SJSA1 (cell line): Measurements from ENCODE around the gene ACSM6. TPM values are rescaled to one million over a fixed set of nuclear protein-coding genes. Genes with fewer than 3 reads are reported as not detected.

Source experiments
- DNase-seq, 2 experiments: peaks; one replicate each; pipeline ENCODE4 v3.0.0-alpha.2; 2015 to 2020; ENCODE audit warnings: low spot score in 2 of 2, low read depth in 1 of 2
- H3K27ac ChIP-seq: fragments of 250-450 bp; sonication (Bioruptor Pico); 2 replicates; pipeline ENCODE4 v1.5.1; 2020; ENCODE audit warnings: mild to moderate bottlenecking, moderate library complexity
- H3K27me3 ChIP-seq: fragments of 250-450 bp; sonication (Bioruptor Pico); replicated peaks from 2 replicates; pipeline ENCODE4 v1.5.1; 2020; ENCODE audit warnings: mild to moderate bottlenecking, moderate library complexity
- H3K36me3 ChIP-seq: fragments of 250-450 bp; sonication (Bioruptor Pico); 2 replicates; pipeline ENCODE4 v1.5.1; 2020; ENCODE audit warnings: mild to moderate bottlenecking
- H3K4me1 ChIP-seq: fragments of 250-450 bp; sonication (Bioruptor Pico); replicated peaks from 2 replicates; pipeline ENCODE4 v1.6.1; 2021; ENCODE audit warnings: mild to moderate bottlenecking
- H3K4me3 ChIP-seq: fragments of 250-450 bp; sonication (Bioruptor Pico); 2 replicates; pipeline ENCODE4 v1.5.1; 2020; ENCODE audit warnings: mild to moderate bottlenecking
- H3K9me3 ChIP-seq: fragments of 250-450 bp; sonication (Bioruptor Pico); replicated peaks from 2 replicates; pipeline ENCODE4 v1.5.1; 2020; ENCODE audit warnings: mild to moderate bottlenecking
- total RNA-seq: library from RNA; depleted of rRNA; stranded (reverse); fragments of >200 nt; shearing (Covaris generic); gene quantifications from 2 replicates; pipeline ENCODE4 v1.2.3, GENCODE V29; 2014

ACSM6 gene
- total RNA-seq, 1 experiment from 2014 or later, result not detected

GRCh38 chr10:95244152-95244551, 50.1 kb downstream of the ACSM6 start:
- peaks cover 95% of the 10 kb centered on the region for H3K36me3 ChIP-seq
- no peak overlapping the region for H3K4me3 ChIP-seq
- H3K4me1 ChIP-seq, result peaks cover 27% of the 10 kb centered on the region
- peak in 1 of 2 experiments; percentile 11 for DNase-seq
- H3K27ac ChIP-seq, result no peak overlapping the region
- H3K9me3 ChIP-seq, result no peaks in the 10 kb centered on the region
- H3K27me3 ChIP-seq, result no peaks in the 10 kb centered on the region

- DNase-seq, result peak in 1 of 2 experiments; percentile 35
- Histone ChIP-seq H3K4me3 (no peak overlapping the region), H3K36me3 (peaks cover 90% of the 10 kb centered on the region), H3K27me3 (no peaks in the 10 kb centered on the region), H3K9me3 (no peaks in the 10 kb centered on the region), H3K4me1 (peaks cover 27% of the 10 kb centered on the region), H3K27ac (no peak overlapping the region)
These were observed 51.5 kb downstream of the ACSM6 start for GRCh38 chr10:95245425-95246055.

DNA sequence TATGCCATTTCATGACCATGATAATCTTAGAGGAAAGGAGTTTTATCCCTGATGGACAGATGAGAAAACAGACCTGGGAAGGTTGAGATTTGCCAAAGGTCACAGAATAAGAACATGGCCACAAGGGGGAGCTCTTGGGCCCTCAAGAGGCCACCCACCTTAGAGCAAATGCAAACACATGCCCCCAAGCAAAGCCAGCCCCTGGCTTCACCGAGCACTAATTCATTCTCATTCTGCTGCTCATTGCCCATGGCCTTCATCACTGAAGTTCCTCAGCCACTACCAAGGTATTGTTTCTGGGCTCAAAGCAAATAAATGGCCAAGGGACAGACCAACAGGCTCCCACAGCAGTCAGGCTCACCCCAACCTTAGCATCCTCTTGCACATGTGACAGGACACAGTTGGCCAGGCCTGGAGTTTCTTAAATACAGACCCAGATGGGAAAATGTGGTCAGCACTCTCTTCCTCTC, 52.6 kb downstream of the ACSM6 start:
- Histone ChIP-seq H3K9me3 (no peaks in the 10 kb centered on the region), H3K27ac (peak overlapping the region; percentile 53), H3K27me3 (no peaks in the 10 kb centered on the region), H3K36me3 (peaks cover 86% of the 10 kb centered on the region), H3K4me1 (peaks cover 27% of the 10 kb centered on the region), H3K4me3 (no peak overlapping the region)
- peak; percentile 82 to 85 for DNase-seq

DNA sequence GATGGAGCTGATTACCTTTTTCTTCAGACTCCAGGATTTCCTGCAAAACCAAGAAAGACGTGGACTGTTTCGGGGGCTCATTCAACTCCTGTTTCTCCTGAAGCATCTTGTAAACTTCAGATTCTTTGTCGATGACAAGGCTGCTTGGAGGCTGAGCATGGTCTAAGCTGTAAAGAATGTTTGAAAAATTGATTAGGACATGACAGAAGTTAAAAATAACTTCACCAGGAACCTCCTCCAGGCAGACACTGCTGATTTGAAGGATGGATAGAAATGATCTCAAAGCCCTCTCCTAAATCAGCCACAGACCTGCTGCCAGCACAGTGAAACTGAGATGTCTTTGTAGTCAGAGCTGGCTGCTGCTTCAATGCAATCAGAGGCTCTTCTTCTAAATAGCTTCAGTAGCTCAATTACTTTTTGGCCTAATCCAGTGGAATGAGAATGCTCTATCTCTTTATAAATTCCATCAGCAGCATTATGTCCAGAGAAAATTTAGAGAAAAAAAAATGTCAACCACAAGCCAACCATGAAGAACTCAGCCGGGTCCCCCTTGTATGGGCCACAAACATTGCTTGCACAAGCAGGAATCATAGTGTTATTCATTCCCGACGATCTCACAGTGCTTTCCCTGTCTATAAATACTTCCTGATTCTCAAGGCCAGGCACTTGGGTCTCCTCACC, 53.3 kb downstream of the ACSM6 start:
- Histone ChIP-seq H3K27me3 (no peaks in the 10 kb centered on the region), H3K27ac (peak overlapping the region; percentile 53), H3K9me3 (no peaks in the 10 kb centered on the region), H3K4me3 (no peak overlapping the region), H3K36me3 (peaks cover 86% of the 10 kb centered on the region), H3K4me1 (peaks cover 27% of the 10 kb centered on the region)
- DNase-seq, result peak; percentile 58 to 72

GRCh38 chr10:95247881-95248583, 54.0 kb downstream of the ACSM6 start:
- no peaks in the 10 kb centered on the region for H3K9me3 ChIP-seq
- H3K4me3 ChIP-seq, result no peak overlapping the region
- peaks cover 82% of the 10 kb centered on the region for H3K36me3 ChIP-seq
- peaks cover 27% of the 10 kb centered on the region for H3K4me1 ChIP-seq
- peak overlapping the region; percentile 53 for H3K27ac ChIP-seq
- no peaks in the 10 kb centered on the region for H3K27me3 ChIP-seq
- peak in 1 of 2 experiments; percentile 39 for DNase-seq

DNA sequence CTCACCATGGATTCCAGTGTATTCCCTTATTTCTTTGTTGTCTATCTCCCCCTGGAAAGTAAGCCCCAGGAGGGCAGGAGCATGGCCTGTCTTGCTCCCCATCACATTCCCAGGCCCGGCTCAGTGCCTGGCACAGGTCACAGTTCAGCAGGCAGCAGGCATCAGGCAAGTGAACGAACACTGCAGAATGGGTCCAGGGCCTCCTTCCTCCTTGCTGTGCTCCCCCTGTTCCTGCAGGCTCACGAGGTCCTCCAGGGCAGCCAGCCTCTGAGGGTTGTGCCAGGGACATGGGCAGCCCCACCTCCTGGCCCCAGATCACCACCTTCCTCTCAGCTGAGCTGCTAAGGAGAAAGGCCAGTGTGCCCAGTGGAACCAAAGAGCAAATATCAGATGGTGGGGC, 55.0 kb downstream of the ACSM6 start:
- H3K9me3 ChIP-seq, result no peaks in the 10 kb centered on the region
- no peaks in the 10 kb centered on the region for H3K27me3 ChIP-seq
- H3K4me3 ChIP-seq, result no peak overlapping the region
- peak in 1 of 2 experiments; percentile 25 for DNase-seq
- peaks cover 27% of the 10 kb centered on the region for H3K4me1 ChIP-seq
- H3K36me3 ChIP-seq, result peaks cover 73% of the 10 kb centered on the region
- H3K27ac ChIP-seq, result no peak overlapping the region

- H3K27ac ChIP-seq, result no peak overlapping the region
- H3K4me3 ChIP-seq, result no peak overlapping the region
These were observed 55.4 kb downstream of the ACSM6 start for GRCh38 chr10:95249467-95249866.

DNA sequence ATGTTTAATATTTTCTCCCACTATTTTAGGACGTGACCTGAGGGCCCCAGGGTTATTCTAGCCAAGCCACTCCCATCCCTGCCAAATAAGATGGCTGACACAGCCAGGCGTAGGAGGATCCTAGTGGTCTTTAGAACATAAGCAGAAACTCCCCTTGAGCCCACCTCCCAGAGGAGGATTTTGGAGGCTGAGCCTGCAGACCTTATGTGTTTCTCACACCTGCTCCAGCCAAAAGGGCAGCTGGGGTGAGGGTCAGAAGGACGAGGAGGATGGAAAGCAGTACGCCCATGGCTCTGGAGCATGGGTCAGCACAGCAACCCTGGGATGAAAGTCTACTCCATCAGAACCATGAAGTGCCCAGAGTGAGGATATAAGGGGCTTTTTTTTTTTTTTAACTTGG, 56.8 kb downstream of the ACSM6 start:
- no peak overlapping the region for H3K27ac ChIP-seq
- H3K4me1 ChIP-seq, result peaks cover 29% of the 10 kb centered on the region
- DNase-seq, result peak in 1 of 2 experiments; percentile 24
- H3K27me3 ChIP-seq, result no peaks in the 10 kb centered on the region
- H3K4me3 ChIP-seq, result no peak overlapping the region
- peaks cover 54% of the 10 kb centered on the region for H3K36me3 ChIP-seq
- no peaks in the 10 kb centered on the region for H3K9me3 ChIP-seq

More at GRCh38 chr10:95249467-95249866, 55.4 kb downstream of the ACSM6 start:
- Histone ChIP-seq H3K9me3 (no peaks in the 10 kb centered on the region), H3K4me1 (peaks cover 27% of the 10 kb centered on the region), H3K36me3 (peaks cover 68% of the 10 kb centered on the region), H3K27me3 (no peaks in the 10 kb centered on the region)
- DNase-seq, result no peak

- H3K36me3 ChIP-seq, result peaks cover 51% of the 10 kb centered on the region
- no peaks in the 10 kb centered on the region for H3K27me3 ChIP-seq
- H3K27ac ChIP-seq, result no peak overlapping the region
- peaks cover 12% of the 10 kb centered on the region for H3K4me1 ChIP-seq
- no peak overlapping the region for H3K4me3 ChIP-seq
- no peak for DNase-seq
- no peaks in the 10 kb centered on the region for H3K9me3 ChIP-seq
These were observed 59.0 kb downstream of the ACSM6 start for GRCh38 chr10:95253007-95253406.

DNA sequence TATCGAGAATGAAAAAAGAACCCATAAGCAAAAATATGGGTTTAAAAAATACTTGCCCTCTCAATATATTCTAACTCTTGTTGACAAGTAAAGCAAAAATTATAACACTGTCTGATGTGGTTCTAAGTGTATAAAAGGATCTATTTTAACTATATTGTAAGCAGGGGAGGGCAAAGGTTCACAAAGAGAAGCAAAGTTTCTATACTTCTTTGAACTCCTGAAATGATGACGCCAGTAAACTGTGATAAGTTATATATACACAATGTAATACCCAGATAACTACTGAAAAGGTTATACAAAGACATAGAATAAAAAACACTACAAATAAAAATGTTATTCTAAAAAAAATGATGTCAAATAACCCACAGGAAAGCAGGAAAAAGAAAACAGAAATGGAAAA, 59.6 kb downstream of the ACSM6 start:
- H3K9me3 ChIP-seq, result no peaks in the 10 kb centered on the region
- no peak for DNase-seq

DNA sequence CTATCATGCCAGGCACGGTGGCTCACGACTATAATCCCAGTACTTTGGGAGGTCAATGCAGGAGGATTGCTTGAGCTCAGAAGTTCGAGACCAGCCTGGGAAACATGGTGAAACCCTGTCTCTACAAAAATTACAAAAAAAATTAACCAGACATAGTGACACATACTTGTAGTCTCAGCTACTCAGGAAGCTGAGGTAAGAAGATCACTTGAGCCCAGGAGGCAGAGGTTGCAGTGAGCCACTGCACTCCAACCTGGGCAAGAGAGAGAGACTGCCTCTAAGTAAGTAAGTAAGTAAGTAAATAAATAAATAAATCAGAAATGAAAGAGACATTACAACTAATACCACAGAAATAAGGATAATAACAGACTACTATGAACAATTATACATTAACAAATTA, 60.6 kb downstream of the ACSM6 start:
- Histone ChIP-seq H3K4me3 (no peak overlapping the region), H3K9me3 (no peaks in the 10 kb centered on the region), H3K4me1 (peaks cover 3% of the 10 kb centered on the region), H3K27ac (no peak overlapping the region), H3K36me3 (peaks cover 53% of the 10 kb centered on the region), H3K27me3 (no peaks in the 10 kb centered on the region)
- DNase-seq, result no peak

More for the DNA sequence above, 59.6 kb downstream of the ACSM6 start:
- no peaks in the 10 kb centered on the region for H3K27me3 ChIP-seq
- peaks cover 6% of the 10 kb centered on the region for H3K4me1 ChIP-seq
- H3K36me3 ChIP-seq, result peaks cover 52% of the 10 kb centered on the region
- no peak overlapping the region for H3K27ac ChIP-seq
- H3K4me3 ChIP-seq, result no peak overlapping the region

- no peaks in the 10 kb centered on the region for H3K9me3 ChIP-seq
- DNase-seq, result no peak
- peaks cover 19% of the 10 kb centered on the region for H3K4me1 ChIP-seq
- peaks cover 52% of the 10 kb centered on the region for H3K36me3 ChIP-seq
- no peak overlapping the region for H3K4me3 ChIP-seq
- no peaks in the 10 kb centered on the region for H3K27me3 ChIP-seq
- H3K27ac ChIP-seq, result no peak overlapping the region
These were observed 62.2 kb downstream of the ACSM6 start for GRCh38 chr10:95256268-95256667.

DNA sequence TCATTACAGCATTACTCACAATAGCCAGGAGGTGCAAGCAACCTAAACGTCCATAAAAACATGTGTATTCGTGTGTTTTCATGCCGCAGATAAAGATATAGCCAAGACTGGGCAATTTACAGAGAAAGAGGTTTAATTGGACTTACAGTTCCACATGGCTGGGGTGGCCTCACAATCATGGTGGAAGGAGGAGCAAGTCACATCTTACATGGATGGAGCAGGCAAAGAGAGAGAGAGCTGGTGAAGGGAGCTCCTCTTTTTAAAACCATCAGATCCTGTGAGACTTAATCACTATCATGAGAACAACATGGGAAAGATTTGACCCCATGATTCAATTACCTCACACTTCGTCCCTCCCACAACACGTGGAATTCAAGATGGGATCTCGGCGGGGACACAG, 63.8 kb downstream of the ACSM6 start:
- Histone ChIP-seq H3K27ac (no peak overlapping the region), H3K4me1 (peaks cover 29% of the 10 kb centered on the region), H3K4me3 (no peak overlapping the region), H3K36me3 (peaks cover 54% of the 10 kb centered on the region), H3K9me3 (no peaks in the 10 kb centered on the region), H3K27me3 (no peaks in the 10 kb centered on the region)
- DNase-seq, result no peak

GRCh38 chr10:95260397-95260881, 66.4 kb downstream of the ACSM6 start:
- peak overlapping the region; percentile 99 for H3K27ac ChIP-seq
- peaks cover 73% of the 10 kb centered on the region for H3K36me3 ChIP-seq
- peak; percentile 92 to 98 for DNase-seq
- no peak overlapping the region for H3K4me3 ChIP-seq
- H3K4me1 ChIP-seq, result peaks cover 29% of the 10 kb centered on the region
- H3K27me3 ChIP-seq, result no peaks in the 10 kb centered on the region
- H3K9me3 ChIP-seq, result no peaks in the 10 kb centered on the region
